Kidney glomerular epithelial cell (primary cell): ENCODE results near the gene TTC39B.

ENCODE experiments used
- DNase-seq: peaks from one replicate; lab custom pipeline; 2025; lab: John Stamatoyannopoulos, UW

The TTC39B gene

DNA sequence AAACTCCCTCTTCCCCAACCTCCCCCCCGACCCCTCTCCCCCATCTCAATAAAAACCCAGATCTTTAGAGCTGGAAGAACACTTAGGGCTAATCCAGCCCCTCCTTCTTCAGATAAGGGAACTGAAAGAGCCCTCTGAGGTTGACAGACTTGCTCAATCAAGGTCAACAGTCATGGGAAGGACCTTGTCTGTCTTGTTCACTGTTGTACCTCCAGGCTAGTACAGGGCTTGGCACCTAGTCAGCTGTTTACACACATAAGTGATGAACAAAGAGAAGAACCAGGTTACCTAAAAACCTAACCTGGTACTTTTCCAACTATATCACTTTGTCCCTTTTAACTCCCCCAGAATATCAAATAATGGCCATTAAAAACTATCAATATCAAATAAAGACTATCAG, 2.4 kb downstream of the TTC39B start:
- no peak for DNase-seq

- DNase-seq = no peak
Measured at GRCh38 chr9:15300218-15300617, 6.8 kb downstream of the TTC39B start.

DNA sequence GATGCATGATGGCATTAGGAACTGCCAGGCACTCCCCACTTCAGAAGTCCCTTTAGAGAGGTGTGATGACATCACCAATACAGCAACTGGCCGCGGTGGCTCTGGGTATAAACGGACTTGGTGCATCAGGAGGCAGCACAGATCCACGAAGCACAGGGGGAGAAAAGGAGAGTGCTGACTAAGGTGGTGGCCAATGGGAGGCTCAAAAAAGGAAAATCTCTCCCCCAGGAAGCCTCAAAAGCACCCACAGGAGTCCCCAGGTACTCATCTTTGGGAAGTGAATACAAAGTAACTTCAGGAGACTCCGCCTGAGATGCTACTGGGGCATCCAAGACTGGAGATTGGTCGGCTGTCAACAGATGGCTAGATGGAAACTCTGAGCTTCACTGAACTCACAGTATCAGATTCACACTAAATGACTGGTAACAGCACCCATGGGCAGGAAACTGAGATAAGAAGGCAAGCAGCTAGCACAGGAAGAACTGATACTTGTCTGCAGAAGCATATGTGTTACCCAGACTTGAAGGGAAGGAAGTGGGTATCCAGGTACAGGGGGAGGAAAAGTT, 7.6 kb downstream of the TTC39B start:
- no peak for DNase-seq

- no peak for DNase-seq
Measured at GRCh38 chr9:15298362-15298761, 8.7 kb downstream of the TTC39B start.

- peak; percentile 91 for DNase-seq
Measured at GRCh38 chr9:15295761-15296405, 11.1 kb downstream of the TTC39B start.

DNA sequence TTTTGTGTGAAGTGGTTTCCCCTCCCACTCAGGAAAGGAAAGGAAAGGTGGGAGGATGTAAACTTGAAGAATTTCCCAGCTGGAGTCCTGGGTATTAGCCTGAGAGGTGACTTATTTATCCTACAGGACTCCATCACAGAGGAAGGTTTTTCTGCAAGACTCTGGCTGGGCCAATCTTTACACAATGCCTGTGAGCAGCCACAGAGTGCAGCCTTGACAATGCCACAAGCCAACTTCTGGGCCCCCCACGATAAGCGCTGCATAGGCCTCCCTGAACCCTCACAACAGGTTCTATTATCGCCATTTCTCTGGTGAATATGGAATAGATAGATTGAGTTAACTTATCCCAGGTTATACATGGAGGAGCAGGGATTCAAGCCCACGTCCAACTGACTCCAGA, 12.4 kb downstream of the TTC39B start:
- DNase-seq = no peak

- peak; percentile 11 for DNase-seq
Measured at GRCh38 chr9:15293804-15294316, 13.2 kb downstream of the TTC39B start.

DNA sequence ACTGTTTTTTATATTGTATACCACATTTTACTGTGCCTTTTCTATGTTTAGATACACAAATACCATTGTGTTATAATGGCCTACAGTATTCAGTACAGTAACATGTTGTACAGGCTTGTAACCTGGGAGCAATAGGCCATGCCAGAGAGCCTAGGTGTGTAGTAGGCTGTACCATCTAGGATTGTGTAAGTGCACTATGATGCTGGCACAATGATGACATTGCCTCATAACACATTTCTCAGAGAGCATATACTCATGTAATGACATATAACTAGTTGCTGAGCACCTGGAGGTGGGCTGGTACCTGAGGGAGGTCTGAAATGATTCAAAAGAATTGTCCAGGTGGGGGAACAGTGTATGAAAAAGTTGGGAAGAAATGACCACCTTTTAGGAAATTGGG, 13.9 kb downstream of the TTC39B start:
- no peak for DNase-seq

- no peak for DNase-seq
Measured at GRCh38 chr9:15289603-15290002, 17.4 kb downstream of the TTC39B start.

DNA sequence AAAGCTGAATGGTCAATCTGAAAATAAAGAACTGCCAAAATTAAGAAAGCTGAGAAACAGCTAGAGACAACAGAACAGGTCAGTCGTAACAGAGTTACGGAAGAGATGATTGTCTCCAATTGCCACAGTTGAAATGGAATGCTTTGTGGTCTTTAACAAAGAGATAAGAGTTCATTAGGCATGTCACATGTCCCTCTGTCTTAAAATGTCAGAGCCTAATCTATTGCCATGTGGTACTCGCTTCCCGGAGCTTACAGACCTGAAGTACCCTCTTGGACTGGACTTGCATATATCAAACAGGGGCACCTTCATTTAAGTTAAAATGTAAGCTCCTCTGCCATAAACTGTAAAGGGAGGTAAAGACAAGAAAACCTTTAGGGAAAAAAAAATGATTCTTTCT, 19.7 kb downstream of the TTC39B start:
- DNase-seq = no peak

GRCh38 chr9:15286161-15286821, 20.7 kb downstream of the TTC39B start:
- DNase-seq = no peak

- no peak for DNase-seq
Measured at GRCh38 chr9:15282567-15283285, 24.3 kb downstream of the TTC39B start.

- DNase-seq = no peak
Measured at GRCh38 chr9:15280647-15281046, 26.4 kb downstream of the TTC39B start.

GRCh38 chr9:15278839-15279238, 28.2 kb downstream of the TTC39B start:
- no peak for DNase-seq

DNA sequence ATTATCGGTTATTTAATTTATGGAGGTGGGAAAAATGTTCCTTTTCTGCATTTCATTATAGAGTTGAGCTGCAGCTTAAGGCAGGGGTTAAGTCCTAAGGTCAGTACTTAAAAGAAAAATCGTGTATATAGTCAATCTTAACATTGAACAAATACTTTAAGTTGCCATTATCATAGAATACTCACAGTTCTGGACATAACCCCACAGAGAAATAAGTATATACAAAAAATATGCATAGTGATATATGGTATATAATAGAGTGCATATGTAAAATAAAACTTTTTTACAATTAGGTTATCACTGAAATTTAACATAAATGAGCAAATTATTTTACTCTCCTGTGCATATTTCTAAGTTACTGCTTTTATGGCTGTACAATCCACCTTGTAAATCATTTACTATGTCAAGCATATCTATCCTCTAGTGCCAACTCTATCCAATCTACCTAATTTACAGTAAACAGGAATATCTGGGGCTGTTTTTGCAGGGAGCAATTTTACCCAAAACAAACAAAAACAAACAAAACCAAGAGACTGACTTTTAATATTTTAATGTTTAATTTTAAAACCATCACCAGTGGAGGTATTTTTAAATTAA, 28.8 kb downstream of the TTC39B start:
- DNase-seq = peak; percentile 12

DNA sequence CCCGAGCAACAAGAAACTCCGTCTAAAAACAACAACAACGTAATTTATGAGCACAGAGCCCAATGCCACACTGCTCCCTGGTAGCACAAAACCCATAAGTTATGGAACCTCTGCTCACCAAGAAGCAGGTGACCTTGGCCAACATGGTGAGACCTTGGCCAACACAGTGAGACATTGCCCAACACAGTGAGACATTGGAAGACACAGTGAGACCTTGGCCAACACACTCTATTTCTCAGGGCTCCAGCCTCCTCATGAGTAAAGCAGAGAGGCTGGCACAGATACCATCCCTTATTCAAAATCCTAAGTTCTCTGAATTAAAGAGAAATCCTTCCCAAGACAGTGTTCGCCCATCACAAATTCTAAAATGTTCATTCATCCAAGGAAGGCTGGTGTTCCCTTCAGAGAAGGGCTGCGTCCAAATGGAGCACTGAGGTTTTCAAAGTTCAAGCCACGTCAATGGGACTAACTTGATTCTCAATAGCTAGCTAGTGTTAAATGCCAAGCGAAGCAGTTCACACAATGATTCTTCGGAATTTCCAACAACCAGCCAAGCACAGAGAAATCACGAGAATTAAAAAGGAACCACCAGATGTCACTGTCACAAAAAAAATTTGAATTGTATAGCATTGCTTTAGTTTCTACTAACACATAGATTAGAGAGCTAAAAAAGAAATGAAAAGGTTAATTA, 29.5 kb downstream of the TTC39B start:
- DNase-seq = peak; percentile 82

DNA sequence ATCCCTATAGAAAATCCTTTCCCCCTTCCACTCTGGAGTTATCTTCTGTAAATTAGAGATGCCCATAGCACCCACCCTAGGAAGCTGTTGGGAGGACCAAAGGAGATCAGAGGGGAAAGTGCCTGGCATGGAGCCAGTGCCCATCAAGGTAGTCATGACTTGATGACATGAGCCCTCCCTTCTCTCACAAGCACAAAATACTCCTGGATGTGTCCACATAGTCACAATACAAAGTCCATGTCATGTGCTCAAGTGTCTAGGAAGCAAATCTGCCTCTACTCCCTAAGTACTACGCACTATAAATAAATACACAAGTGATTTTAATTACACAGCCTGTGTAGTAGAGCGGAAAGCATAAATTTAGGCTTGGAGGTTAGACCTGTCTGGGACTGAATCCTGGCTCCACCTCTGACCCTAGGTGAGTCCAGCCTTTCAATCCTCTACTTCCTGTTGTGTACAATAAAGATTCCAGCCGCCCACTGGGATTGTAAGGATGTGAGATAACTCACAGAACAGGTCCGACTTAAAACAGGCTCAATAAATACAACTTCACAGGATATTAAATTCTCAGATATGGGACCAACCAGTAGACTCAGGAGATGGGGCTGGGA, 30.6 kb downstream of the TTC39B start:
- no peak for DNase-seq

GRCh38 chr9:15274425-15274824, 32.6 kb downstream of the TTC39B start:
- DNase-seq = no peak

DNA sequence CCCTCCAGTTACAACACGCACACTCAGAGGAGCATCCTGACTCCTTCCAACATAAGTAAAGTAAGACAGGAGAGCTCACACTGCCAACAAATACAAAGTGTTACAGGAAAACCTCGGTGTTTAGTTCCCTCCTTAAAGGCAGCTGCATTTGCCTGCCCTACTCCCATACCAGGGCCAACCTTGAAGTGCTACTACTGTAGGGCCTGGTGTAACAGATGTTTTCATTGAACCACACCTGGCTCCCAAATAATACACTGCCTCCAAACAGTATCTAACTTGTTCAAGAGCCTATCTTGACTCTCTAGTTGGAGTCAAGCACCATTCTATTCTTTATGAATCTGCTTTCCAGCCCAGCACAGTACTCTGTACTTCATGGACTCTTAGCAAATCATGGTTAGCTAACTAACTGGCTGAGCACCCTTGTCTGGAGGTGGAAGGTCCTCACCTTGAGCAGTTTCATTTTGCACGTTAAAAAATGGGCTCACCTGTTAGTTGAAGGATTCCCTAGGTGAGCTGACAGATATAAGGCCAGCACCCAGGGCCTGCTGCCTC, 34.6 kb downstream of the TTC39B start:
- no peak for DNase-seq

DNA sequence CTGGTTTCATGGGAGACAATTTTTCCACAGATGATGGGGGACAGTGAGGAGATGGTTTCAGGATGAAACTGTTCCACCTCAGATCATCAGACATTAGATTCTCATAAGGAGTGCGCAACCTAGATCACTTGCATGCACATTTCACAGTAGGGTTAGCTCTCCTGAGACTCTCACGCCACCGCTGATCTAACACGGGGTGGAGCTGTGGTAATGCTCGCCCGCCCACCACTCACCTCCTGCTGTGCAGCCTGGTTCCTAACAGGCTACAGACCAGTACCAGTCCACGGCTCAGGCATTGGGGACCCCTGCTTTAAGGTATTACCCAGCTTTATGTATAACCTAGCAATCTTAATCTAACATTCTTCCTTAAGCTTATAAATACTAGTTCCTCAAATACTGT, 35.6 kb downstream of the TTC39B start:
- DNase-seq = no peak

- no peak for DNase-seq
Measured at GRCh38 chr9:15268782-15269181, 38.2 kb downstream of the TTC39B start.
